Chondrocyte (in vitro differentiated cells): ENCODE results near the gene ZSCAN18. TPM values are rescaled to one million over a fixed set of nuclear protein-coding genes. Genes with fewer than 3 reads are reported as not detected.

Experiments used
- DNase-seq: peaks from one replicate; pipeline ENCODE4 v3.0.0; 2021; ENCODE audit warnings: mixed read lengths, low spot score
- H3K27ac Mint-ChIP-seq: one replicate; pipeline ENCODE4 v1.8.0; 2021; ENCODE audit warnings: mild to moderate bottlenecking, moderate library complexity, mixed read lengths; ENCODE audit not compliant: unreplicated experiment
- H3K27me3 Mint-ChIP-seq: 2 replicates; pipeline ENCODE4 v1.8.0; 2021; ENCODE audit warnings: low read depth, mixed read lengths
- H3K36me3 Mint-ChIP-seq: 2 replicates; pipeline ENCODE4 v1.8.0; 2021; ENCODE audit warnings: low read depth, mixed read lengths
- H3K4me1 Mint-ChIP-seq: 2 replicates; pipeline ENCODE4 v1.8.0; 2021; ENCODE audit warnings: low read depth, mild to moderate bottlenecking, mixed read lengths
- H3K4me3 Mint-ChIP-seq: one replicate; pipeline ENCODE4 v1.8.0; 2021; ENCODE audit warnings: mild to moderate bottlenecking, moderate library complexity, mixed read lengths; ENCODE audit not compliant: unreplicated experiment
- H3K9me3 Mint-ChIP-seq: 2 replicates; pipeline ENCODE4 v1.8.0; 2021; ENCODE audit warnings: low read depth, mixed read lengths
- CTCF ChIP-seq: fragments of 200-600 bp; sonication (generic); IDR thresholded peaks from 2 replicates; pipeline ENCODE4 v1.5.0; 2021; ENCODE audit warnings: antibody characterized with exemption, mild to moderate bottlenecking, moderate library complexity
- total RNA-seq: library from RNA; stranded (reverse); gene quantifications from 3 replicates; pipeline ENCODE4 v1.2.1, GENCODE V29; 2021

Gene ZSCAN18
- total RNA-seq, 1 donor from 2014 or later, result 39.4 TPM

GRCh38 chr19:58093071-58093470 is 5.0 kb downstream of the ZSCAN18 start:
- H3K27me3 Mint-ChIP-seq, result no peaks in the 10 kb centered on the region
- DNase-seq, result no peak
- H3K4me1 Mint-ChIP-seq, result peaks cover 4% of the 10 kb centered on the region
- H3K4me3 Mint-ChIP-seq, result no peak overlapping the region
- H3K36me3 Mint-ChIP-seq, result peaks cover 36% of the 10 kb centered on the region
- no peak overlapping the region for H3K27ac Mint-ChIP-seq
- TF ChIP-seq CTCF, result no peak
- peaks cover 26% of the 10 kb centered on the region for H3K9me3 Mint-ChIP-seq

- H3K4me3 Mint-ChIP-seq, result no peak overlapping the region
- no peak for DNase-seq
- H3K9me3 Mint-ChIP-seq, result peaks cover 24% of the 10 kb centered on the region
- no peaks in the 10 kb centered on the region for H3K4me1 Mint-ChIP-seq
- H3K36me3 Mint-ChIP-seq, result peaks cover 41% of the 10 kb centered on the region
- H3K27me3 Mint-ChIP-seq, result no peaks in the 10 kb centered on the region
- no peak for TF ChIP-seq CTCF
- H3K27ac Mint-ChIP-seq, result no peak overlapping the region
Observed at GRCh38 chr19:58091251-58091995, 6.6 kb downstream of the ZSCAN18 start.

DNA sequence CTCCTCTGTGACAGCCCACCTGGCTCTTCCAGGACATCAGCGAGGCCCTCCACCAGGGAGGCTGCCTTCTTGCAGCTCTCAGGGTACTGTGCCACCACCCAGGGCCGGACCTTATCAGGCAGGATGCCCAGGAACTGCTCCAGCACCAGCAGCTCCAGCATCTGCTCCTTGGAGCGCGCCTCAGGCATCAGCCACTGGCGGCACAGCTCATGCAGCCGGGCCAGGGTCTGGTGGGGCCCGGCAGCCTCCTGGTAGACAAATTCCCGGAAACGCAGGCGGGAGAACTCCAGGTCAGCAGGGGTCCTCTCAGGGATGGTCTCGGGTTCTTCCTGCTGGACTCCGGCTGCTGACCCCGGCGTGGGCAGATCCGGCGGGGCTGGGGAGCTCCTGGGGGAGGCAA is 8.2 kb downstream of the ZSCAN18 start:
- H3K4me1 Mint-ChIP-seq, result no peaks in the 10 kb centered on the region
- no peaks in the 10 kb centered on the region for H3K27me3 Mint-ChIP-seq
- H3K36me3 Mint-ChIP-seq, result peaks cover 41% of the 10 kb centered on the region
- H3K27ac Mint-ChIP-seq, result no peak overlapping the region
- peaks cover 20% of the 10 kb centered on the region for H3K9me3 Mint-ChIP-seq
- TF ChIP-seq CTCF, result no peak
- no peak overlapping the region for H3K4me3 Mint-ChIP-seq
- DNase-seq, result peak; percentile 76

GRCh38 chr19:58088521-58089052 is 9.4 kb downstream of the ZSCAN18 start:
- no peak overlapping the region for H3K27ac Mint-ChIP-seq
- peak; percentile 65 for DNase-seq
- no peaks in the 10 kb centered on the region for H3K4me1 Mint-ChIP-seq
- H3K36me3 Mint-ChIP-seq, result peaks cover 48% of the 10 kb centered on the region
- peaks cover 25% of the 10 kb centered on the region for H3K9me3 Mint-ChIP-seq
- H3K27me3 Mint-ChIP-seq, result no peaks in the 10 kb centered on the region
- TF ChIP-seq CTCF, result no peak
- no peak overlapping the region for H3K4me3 Mint-ChIP-seq

- Mint-ChIP-seq H3K4me1 (no peaks in the 10 kb centered on the region), H3K4me3 (no peak overlapping the region)
- no peak for TF ChIP-seq CTCF
Observed at GRCh38 chr19:58086825-58087710, 11.0 kb downstream of the ZSCAN18 start.

More at GRCh38 chr19:58086825-58087710, 11.0 kb downstream of the ZSCAN18 start:
- no peak overlapping the region for H3K27ac Mint-ChIP-seq
- DNase-seq, result peak; percentile 41
- no peaks in the 10 kb centered on the region for H3K27me3 Mint-ChIP-seq
- H3K9me3 Mint-ChIP-seq, result peaks cover 26% of the 10 kb centered on the region
- H3K36me3 Mint-ChIP-seq, result peaks cover 48% of the 10 kb centered on the region
